Vagina (tissue), 2 donors: ENCODE data around the gene MDGA2.

Source experiments
- POLR2A ChIP-seq, 2 donors: fragments of 450-650 bp; IDR thresholded peaks; one replicate each; pipeline ENCODE4 v1.6.1; 2017; ENCODE audit warnings: antibody characterized with exemption in 2 of 2, mild to moderate bottlenecking in 2 of 2, moderate library complexity in 2 of 2
- POLR2AphosphoS5 ChIP-seq, 2 donors: sonication (generic); formaldehyde crosslinking; IDR thresholded peaks; one replicate each; pipeline ENCODE4 v1.9.0; 2017; ENCODE audit warnings: antibody characterized with exemption in 2 of 2, mild to moderate bottlenecking in 2 of 2, low read depth in 1 of 2; ENCODE audit not compliant: insufficient read depth in 1 of 2
- TF ChIP-seq, protein P1 (sequence below), 3 experiments: fragments of 450-650 bp in 2 of 3; fragments of 200-600 bp in 1 of 3; sonication (generic) in 1 of 3; IDR thresholded peaks; one replicate each; pipeline ENCODE4 v1.5.1; 2017 to 2019; ENCODE audit warnings: antibody characterized with exemption in 3 of 3, mild to moderate bottlenecking in 2 of 3, moderate library complexity in 2 of 3

DNA sequence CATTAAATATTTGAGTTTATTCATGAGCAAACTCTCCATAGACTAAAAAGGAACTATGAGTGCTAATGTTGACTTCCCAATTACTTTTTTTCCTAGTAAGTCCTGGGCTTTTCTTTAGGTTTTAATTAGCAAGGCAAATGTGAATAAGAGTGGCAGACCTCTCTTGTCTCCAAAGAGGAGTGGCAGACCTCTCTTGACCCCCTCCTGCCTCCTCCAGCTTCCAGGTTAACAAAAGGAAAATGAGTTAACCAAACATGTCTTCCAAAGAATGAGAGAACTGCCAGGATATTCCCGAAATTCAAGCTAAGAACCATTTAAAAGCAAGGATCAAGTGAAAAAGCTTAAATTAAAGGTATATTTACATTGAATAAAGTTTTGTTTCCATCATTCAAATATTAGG is 253.2 kb downstream of the MDGA2 start:
- TF ChIP-seq, protein P1, sequence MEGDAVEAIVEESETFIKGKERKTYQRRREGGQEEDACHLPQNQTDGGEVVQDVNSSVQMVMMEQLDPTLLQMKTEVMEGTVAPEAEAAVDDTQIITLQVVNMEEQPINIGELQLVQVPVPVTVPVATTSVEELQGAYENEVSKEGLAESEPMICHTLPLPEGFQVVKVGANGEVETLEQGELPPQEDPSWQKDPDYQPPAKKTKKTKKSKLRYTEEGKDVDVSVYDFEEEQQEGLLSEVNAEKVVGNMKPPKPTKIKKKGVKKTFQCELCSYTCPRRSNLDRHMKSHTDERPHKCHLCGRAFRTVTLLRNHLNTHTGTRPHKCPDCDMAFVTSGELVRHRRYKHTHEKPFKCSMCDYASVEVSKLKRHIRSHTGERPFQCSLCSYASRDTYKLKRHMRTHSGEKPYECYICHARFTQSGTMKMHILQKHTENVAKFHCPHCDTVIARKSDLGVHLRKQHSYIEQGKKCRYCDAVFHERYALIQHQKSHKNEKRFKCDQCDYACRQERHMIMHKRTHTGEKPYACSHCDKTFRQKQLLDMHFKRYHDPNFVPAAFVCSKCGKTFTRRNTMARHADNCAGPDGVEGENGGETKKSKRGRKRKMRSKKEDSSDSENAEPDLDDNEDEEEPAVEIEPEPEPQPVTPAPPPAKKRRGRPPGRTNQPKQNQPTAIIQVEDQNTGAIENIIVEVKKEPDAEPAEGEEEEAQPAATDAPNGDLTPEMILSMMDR (IDR thresholded peaks at IDR 0.05), result no peak
- TF ChIP-seq POLR2A (IDR thresholded peaks at IDR 0.05) (no peak), POLR2AphosphoS5 (IDR thresholded peaks at IDR 0.05; ENCODE audit: insufficient read depth in 1 of 2, low read depth in 1 of 2) (no peak)
